GM12892 (cell line): Measurements from ENCODE around the gene SPNS2.

Source experiments
- POLR2A ChIP-seq: IDR thresholded peaks from 2 replicates; pipeline ENCODE4 v1.6.1; 2011; ENCODE audit warnings: low read depth, low read length, control low read depth
- POLR2AphosphoS5 ChIP-seq: IDR thresholded peaks from 2 replicates; pipeline ENCODE4 v1.6.1; 2011; ENCODE audit warnings: low read depth, low read length, control low read depth
- TAF1 ChIP-seq: IDR thresholded peaks from 2 replicates; pipeline ENCODE4 v1.6.1; 2011; ENCODE audit warnings: low read depth, mild to moderate bottlenecking, control low read depth, low read length, borderline replicate concordance

- no peak for TF ChIP-seq POLR2A
- TF ChIP-seq POLR2AphosphoS5 = no peak
- no peak for TF ChIP-seq TAF1
Observed at GRCh38 chr17:4566785-4567184, 68.1 kb downstream of the SPNS2 start.
